LNCaP clone FGC (cell line): ENCODE measurements around the gene CCDC197.
A peak's percentile ranks its signal among the peaks of the same experiment; 100 is the strongest.

Source experiments
- DNase-seq: peaks from one replicate; pipeline ENCODE4 v3.0.0-alpha.2; 2011; ENCODE audit warnings: low read depth
- H3K4me3 ChIP-seq: 2 replicates; pipeline ENCODE4 v1.5.1; 2011; ENCODE audit warnings: mild to moderate bottlenecking, low read depth, low read length, control low read depth
- TF ChIP-seq, protein P1 (sequence below): IDR thresholded peaks from 2 replicates; pipeline ENCODE4 v1.5.1; 2012; ENCODE audit warnings: mild to moderate bottlenecking; ENCODE audit not compliant: control insufficient read depth, insufficient read depth; ENCODE audit errors: extremely low read depth

Gene CCDC197

GRCh38 chr14:94036313-94037167 is 39.4 kb downstream of the CCDC197 start:
- no peak for DNase-seq
- TF ChIP-seq, protein P1, sequence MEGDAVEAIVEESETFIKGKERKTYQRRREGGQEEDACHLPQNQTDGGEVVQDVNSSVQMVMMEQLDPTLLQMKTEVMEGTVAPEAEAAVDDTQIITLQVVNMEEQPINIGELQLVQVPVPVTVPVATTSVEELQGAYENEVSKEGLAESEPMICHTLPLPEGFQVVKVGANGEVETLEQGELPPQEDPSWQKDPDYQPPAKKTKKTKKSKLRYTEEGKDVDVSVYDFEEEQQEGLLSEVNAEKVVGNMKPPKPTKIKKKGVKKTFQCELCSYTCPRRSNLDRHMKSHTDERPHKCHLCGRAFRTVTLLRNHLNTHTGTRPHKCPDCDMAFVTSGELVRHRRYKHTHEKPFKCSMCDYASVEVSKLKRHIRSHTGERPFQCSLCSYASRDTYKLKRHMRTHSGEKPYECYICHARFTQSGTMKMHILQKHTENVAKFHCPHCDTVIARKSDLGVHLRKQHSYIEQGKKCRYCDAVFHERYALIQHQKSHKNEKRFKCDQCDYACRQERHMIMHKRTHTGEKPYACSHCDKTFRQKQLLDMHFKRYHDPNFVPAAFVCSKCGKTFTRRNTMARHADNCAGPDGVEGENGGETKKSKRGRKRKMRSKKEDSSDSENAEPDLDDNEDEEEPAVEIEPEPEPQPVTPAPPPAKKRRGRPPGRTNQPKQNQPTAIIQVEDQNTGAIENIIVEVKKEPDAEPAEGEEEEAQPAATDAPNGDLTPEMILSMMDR = peak; percentile 80
- no peak overlapping the region for H3K4me3 ChIP-seq

DNA sequence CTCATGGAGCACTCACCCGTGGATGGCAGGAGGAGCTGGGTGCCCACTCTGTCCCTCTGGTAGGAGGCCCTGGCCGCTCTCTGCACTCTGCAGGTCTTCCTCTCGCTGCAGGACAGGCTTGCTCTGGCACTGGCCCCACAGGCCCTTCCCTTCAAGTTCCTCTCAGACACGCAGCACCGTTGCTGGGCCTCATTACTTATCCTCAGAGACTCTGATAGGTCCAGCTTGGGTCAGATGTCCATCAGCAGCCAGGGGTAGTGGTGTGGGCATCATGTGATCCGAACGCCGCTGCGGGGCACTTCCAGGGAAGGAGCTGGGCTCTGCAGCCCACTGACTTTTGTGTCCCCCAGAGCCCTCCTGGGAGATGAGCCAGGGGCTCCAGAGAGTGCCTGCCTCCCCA is 40.9 kb downstream of the CCDC197 start:
- H3K4me3 ChIP-seq = no peak overlapping the region
- TF ChIP-seq, protein P1 = no peak
- DNase-seq = no peak

DNA sequence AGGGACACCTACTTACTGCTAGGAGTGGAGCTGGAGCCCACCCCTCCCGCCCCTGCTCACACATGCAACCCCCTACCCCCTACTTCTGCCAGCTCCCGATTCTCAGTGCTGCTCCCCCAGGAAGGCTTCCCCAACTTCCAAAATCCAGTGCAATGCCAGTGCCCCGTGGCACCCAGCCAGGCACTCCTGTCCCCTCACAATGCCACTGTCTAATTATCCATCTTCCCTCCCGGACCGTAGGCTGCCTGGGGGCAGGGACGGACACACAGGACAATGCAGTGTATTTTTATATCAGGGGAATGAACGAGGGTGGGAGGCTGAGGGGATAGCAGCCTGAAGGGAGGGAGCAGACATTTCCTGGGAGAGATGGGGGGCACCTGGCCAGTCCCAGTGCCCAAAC is 41.4 kb downstream of the CCDC197 start:
- no peak for DNase-seq
- no peak overlapping the region for H3K4me3 ChIP-seq
- TF ChIP-seq, protein P1 = no peak

- TF ChIP-seq, protein P1 = no peak
- H3K4me3 ChIP-seq = no peak overlapping the region
- DNase-seq = no peak
Observed at GRCh38 chr14:94038921-94039629, 42.0 kb downstream of the CCDC197 start.

GRCh38 chr14:94040247-94040646 is 43.1 kb downstream of the CCDC197 start:
- TF ChIP-seq, protein P1 = no peak
- no peak for DNase-seq
- no peak overlapping the region for H3K4me3 ChIP-seq

GRCh38 chr14:94040796-94041195 is 43.7 kb downstream of the CCDC197 start:
- DNase-seq = no peak
- no peak overlapping the region for H3K4me3 ChIP-seq
- TF ChIP-seq, protein P1 = no peak
